HG02852 (cell line): ENCODE results near the gene PPFIA2.

Experiments
- ATAC-seq: cut with Tn5 transposase; IDR thresholded peaks from one replicate; pipeline ENCODE4 v1.9.1; 2021; ENCODE audit warnings: mild to moderate bottlenecking, moderate library complexity; ENCODE audit not compliant: unreplicated experiment

The PPFIA2 gene

DNA sequence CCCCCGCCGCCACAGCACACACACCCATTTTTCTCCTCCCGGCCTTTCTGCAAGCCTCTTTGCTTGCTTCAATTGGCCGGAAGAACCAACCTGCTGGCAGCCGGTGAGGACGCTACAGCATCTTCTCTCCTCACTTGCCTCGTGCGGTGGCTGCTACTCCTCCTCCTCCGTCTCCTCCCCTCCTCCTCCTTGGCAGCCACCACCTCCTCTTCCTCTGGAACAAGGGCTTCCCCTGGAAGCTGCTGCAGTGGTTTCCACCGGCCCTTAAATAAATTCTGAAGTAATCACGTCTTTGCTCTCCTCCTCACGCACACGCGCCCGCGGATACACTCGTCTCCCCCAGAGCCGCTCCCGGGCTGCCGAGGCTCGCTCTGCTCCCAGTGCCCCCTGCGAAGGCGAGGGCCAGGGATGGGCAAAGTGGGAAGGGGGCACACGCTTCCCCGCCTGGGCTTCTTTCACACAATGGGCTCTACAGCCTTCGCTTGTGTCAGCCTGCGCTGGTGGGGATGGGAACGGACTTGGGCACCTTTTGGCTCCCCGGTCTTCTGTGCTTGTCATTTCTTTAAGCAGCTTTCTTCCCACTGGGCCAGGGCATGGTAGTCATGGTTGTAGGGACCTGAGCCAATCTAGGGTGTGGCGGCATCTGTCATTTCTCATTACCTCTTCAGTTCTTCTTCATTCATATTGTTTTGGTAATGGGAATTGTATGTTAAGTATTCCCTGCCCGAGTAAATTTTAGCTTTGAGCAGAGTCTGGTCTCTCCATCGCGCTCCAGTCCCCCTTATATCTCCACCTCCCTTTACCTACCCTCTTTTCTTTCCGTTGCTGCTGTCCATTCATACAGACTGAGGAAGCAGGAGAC lies at the start of gene PPFIA2:
Gene PPFIA2, minus strand, starts transcription at position 161 of the 862 bp plus-strand sequence.
- no peak for ATAC-seq

DNA sequence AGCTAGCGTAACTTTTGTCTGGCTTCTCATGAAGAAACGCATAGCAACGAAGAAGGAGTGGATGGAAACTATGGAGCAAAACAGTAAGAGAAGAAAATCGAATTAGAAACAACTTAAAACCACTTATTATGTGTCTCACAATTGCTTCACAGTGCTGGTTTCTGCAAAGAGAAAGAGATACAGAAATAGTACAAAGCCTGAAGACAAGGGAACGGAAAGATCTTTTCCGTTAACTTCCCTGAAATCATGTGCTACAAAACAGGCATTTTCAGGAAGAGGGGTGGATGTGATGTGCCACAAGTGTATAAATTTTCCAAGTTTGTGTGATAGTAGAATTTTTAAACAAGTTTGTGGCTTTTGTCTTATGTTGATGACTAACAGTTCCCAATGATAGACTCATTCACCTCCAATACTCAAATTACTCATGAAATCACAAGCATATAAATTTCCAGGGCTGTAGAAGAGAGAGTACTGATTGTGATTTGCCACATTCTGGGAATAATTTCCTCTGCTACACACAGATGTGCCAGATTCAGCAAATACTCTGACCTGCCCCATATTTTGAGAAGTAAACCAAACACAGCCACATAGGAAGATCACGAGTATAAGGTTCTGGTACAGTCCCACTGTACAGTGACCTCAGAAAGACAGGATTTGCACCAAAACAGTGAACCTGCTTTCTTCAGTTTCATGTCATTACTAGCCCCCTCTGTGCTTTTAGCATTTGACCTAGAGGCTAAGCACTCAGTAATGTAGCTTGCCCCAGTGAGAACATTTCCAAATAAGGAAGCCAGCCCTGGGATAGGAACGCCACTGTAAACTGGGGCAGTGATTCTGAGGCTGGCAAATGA lies 41.4 kb upstream of the PPFIA2 start:
- no peak for ATAC-seq

DNA sequence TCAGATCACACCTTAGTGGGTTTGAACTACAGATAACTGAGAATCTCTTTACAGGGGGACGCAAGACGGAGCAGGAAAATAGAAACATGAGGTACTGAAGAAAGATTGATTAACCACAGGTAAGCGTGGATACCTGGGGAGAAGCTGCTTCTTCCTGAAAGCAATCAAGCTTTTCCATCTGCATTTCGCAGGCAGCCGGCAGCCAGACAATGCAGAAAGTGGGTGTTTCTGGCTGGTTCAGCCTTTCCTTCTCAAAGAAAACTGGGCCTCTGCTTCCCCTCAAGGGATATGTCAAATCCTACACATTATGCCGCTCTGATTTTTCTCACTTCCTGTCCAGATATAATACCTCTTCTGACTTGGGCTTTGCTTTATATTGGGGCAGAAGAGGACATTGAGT lies 39.1 kb upstream of the PPFIA2 start:
- ATAC-seq: no peak

DNA sequence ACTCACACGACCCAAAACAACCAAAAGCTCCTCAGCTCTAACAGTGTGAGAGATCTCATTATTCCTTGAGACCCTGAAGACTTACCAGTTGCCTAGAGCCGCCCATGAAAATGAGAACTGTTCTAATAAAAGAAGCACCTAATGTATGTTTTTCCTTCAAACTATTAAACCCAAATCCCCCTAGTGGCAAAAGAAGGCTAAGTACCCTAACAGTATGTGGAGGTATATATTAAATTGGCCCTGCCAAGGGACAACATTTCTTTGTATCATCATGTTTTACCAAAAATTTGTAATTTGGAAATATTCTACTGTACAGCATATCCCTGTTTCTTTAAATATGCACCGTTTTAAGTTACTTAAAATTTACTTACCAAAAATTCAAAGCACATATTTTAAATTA lies 38.0 kb upstream of the PPFIA2 start:
- ATAC-seq: no peak

DNA sequence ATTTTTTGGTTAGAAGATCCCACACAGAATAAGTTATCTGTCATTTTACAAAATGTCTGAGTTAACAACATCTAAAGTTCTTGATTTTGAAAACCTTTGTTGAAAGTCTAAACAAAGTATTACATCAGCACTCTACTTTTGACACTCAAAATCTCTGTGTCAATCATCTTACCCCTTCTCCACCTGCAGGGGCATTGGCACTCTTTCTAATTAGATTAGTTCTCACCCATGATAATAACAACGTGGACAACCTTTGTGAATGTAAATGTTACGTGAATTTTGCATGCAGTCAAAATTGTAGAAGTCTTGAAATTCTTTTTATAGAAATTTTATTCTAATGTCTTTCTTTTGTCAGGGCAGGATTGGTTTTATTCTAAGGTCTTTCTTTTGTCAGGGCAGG lies 33.5 kb upstream of the PPFIA2 start:
- no peak for ATAC-seq

DNA sequence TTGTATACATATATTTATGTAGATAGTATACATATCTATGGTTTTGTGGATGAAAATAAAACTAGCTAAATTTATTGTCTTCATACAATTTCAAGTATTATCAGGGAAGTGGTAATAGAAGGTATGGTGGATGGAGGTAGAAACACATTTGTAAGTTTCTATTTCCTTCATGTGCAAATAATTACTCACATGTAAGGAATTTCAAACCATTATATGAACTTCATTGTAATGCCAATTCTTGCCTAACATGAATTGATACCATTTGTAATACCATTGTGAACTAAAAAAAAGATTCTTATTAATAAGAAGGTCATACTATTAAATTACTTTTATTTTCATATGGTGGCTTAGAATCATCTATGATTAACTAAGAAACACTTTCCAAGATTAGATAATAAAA lies 20.1 kb upstream of the PPFIA2 start:
- ATAC-seq: no peak

DNA sequence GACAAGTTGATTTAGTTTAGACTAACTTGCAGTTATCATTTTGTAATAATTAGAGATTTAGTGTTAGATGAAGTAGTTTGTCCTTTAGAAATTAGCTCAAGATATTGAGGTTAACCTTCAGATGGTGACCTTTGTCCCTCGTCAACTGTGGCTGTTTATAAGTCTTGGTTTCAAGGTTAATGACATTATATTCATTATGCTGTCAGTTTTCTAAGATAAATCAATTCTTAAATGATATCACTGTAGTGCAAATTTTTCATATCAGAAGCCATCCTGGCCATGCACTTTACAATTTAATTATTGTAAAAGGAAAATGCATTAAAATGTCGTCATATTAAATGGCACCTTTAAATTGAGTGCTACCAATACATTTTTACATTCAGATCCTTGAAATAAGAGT lies 19.6 kb upstream of the PPFIA2 start:
- ATAC-seq: no peak

DNA sequence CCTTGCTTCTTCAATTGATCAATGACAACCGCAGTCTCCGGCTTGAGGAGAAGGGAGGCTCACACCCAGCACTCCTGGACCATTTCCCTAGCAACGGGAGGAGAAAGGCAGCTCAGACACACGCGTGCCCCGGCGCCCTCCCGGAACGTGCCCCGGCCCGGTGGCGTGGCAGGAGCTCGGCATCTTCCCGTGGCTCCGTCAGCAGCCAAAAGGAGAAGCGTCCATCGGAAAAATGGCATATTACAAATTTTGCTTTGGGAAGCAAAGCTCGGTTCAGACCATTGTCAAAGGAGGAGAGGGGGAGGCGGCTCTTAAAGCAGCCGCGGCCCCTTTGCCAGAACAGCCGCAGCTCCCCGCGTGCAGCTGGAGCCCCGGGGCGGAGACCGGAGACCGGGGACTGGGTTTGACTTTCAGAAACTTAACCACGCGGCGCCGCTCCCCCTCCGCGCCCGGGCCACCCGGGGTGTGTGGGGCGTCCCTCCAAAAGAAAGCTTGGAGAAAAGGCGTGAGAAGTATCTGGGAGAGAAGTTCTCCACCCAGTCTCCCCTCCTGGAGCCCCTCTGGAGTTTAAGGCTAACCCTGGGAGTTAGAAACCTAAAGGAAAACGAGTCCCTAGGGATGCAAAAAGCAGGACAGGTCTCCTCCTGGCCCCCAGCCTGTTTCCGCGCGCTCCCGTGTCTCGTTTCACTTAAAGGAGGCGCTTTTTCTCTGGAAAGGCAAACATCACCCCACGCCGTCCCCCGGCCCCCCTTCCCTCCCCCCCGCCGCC lies 545 bp downstream of the PPFIA2 start:
- ATAC-seq: no peak

DNA sequence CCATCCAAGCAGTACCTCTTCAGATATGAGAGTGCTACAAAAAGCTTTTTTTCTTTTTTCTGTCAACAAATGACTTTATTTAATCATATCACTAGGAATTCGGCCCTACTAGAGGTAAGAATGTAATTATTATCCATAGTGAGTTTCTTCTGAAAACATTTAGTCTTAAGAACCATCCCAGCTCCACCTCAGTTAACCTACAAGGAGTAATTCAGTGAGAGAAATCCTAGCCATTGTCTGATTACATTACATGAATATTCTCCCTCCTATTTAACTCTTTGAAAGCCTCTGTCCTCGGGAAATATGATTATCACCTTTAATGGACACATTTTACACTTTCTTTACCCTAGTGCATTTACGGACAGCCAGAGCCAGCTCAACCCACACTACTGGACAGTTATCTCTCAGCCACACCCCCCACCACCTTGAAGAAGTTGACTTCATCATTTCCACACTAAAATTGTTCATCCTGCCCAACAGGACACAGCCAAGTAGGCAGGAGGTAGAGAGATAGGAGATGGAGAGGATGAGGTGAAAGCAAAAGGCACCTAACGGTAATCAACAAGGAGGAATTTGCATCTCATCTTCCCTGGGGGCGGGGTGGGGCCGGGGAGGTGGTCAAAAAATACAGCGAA lies 1.3 kb downstream of the PPFIA2 start:
- ATAC-seq: no peak

DNA sequence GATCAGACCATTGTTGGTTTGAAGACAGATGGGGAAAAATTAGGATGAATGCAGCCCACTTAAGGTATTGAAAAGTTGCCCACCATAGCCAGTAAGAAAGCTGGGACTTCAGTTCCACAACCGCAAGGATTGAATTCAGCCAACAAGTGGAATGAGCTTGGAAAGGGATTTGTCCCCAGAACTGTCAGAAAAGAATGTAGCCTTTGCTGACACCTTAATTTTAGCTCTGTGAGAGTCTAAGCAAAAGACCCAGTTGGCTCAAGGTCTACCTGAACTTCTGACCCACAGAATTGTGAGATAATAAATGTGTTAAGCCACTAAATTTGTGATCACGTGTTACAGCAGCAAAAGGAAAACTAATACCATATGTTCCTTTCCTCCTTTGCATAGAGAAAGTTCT lies 29.4 kb downstream of the PPFIA2 start:
- ATAC-seq: no peak

DNA sequence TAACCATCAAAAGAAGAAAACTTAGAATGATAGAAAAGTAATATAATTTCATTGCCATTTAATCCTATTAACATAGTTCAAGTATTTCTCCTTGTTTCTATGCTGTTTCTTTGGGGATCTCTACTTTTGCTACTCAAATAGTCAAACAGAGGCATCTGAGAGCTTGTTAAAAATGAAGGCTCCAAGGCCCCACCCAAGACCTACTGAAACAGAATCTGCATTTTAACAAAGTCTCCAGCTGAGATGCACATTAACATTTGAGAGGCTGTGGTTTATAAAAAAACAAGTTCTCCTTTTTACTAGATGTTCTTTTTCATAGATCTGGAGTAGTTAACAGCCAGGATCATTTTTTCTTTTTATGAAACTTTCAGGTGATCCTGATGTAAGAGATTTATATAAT lies 31.8 kb downstream of the PPFIA2 start:
- no peak for ATAC-seq

DNA sequence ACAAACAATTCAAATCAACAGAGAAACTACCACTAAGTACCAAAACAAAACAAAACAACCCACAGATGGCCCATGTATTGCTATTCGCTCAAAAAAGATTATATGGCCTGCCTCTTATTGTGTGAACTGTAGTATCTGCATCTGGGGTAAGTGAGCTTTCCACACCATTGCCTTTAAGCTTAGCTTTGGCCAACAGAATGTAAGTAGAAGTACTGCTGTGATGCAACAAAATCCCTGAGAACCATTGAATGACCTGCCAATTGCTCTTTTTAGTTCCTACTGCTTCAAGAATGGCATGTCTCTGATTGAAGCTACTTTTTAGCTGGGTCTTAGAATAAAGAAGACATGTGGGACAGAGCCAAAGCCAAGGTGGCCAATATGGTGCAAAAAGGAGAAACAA lies 32.5 kb downstream of the PPFIA2 start:
- ATAC-seq: no peak

DNA sequence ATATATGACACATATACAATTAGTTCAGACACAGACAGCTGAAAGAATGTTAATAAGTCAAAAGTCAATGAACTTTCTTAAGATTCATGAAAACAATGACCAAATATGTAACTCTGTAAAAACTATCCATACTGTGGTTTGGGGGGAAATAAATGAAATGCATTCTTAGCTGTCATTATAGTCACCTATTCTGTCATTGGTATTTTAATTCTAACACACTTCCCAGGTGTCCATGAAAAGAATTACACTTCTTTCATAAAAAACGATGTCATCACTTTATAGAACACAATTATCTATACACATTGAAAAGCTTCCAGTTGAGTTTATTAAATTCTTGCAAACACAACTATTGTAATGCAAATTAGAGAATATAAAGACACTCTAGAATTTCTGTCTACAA lies 35.8 kb downstream of the PPFIA2 start:
- ATAC-seq: no peak

DNA sequence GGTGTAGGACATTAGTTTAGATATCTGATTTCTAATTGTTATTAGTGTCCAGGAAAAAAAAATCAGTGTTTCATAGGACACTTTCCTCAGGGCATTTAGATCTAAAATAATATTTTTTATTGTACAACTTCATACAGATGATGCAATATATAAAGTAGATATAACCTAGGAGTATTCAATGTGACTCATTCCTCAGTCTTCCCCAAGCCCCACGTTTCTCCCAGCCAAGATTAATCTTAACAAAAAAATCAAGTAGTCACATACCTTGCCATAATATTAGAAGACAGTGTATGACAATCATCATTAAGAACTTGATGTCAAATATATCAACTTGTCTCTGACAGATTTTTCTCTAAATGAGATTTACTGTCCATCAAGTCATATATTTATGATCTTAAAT lies 37.1 kb downstream of the PPFIA2 start:
- no peak for ATAC-seq

DNA sequence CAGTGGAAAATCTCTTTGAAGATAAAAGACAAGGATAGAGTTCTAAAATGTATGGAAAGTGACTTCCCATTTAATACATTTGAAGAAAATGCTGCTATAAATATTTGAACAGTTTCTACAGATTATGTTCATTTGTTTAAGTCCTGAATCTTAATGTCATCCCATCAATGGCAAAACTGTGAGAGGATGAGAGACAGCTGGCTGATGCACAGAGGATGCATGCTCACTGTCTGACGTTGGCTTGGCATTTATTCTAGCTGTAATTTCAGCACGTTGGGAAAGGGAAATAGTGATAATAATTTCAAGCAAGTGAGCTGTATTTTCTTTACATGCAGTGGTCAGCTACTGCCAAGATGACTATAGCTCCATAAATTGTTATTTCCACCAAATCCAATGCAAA lies 40.5 kb downstream of the PPFIA2 start:
- no peak for ATAC-seq

DNA sequence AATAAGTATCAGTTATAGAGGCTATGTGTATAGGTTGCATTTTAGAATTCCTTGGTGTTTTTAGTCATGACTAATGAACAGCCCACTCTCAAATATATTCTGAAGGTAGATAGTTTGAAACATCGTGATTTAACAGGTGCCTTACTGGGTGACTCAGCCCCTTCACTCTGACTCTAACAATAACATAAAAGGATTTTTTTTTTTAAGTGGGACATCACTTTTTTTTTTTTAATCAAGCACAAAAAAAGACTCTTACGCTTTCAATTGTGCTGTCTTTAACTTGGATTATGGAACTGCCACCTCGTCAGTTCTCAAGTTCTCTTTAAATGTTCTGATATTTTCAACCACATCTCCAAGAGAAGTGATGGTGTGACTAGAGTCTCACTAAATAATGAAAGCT lies 46.6 kb downstream of the PPFIA2 start:
- ATAC-seq: no peak

DNA sequence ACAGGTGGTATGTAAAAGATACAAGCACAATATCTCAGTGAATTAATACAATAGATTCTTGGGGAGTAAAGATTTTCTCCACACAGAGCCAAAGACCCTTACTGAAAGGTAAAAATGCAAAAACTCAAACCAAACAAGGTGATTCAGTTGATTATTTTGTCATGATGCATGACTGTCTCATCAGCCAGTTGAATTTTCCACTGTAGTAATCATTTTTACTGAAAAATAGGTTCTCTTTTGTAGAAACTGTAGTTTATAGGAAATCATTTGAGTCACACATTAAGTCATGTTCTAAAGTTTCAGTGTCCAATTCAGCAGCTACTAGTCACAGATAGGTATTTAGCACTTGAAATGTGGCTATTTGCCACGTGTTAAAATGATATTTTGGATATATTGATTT lies 53.6 kb downstream of the PPFIA2 start:
- no peak for ATAC-seq

DNA sequence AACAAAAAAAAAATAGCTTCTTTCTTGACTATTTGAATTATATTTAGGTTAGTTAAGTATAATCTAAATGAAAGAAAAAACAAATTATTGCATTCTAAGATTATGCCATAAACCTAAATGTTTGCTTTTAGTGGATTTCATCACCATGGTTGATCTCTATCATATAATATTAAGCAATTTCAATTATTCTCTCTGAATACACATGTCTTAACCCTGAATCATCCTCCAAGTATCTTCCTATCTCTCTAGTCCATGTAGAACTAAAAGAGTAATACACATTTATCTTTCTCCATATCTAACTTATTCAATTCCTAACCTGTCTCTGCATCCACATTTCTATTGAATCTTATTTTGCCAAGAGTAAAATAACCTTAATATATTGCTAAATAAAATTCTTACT lies 59.6 kb downstream of the PPFIA2 start:
- ATAC-seq: no peak

DNA sequence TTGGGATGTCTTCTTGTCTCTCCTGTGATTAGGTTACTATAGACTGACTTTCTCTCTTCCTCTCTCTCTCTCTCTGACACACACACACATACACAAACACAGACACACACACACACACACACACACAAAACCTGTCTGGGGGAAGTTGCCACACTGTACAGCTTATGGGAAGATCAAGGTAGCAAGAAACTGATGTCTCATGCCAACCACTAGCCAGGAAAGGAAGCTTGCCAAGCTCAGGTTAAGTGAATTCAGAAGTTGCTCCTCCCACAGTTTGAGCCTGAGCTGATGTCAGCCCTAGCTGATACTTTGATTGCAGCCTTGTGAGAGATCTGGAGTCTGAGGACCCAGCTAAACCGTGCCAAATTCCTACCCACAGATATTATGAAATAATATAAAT lies 67.1 kb downstream of the PPFIA2 start:
- no peak for ATAC-seq

DNA sequence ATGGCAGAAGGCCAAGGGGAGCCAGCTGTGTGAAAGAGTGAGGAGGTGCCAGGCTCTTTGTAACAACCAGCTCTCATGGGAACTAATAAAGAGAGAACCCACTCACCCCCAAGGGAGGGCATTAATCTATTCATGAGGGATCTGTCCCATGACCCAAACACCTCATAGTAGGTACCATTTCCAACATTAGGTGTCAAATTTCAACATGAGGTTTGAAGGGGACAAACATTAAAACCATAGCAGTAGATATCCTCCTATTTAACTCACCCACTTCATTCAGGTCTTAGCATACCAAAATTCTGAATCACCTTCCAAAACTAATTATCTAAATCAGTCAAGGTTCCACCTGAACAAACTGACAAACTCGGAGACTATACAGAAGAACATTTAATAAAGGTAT lies 75.3 kb downstream of the PPFIA2 start:
- ATAC-seq: no peak

DNA sequence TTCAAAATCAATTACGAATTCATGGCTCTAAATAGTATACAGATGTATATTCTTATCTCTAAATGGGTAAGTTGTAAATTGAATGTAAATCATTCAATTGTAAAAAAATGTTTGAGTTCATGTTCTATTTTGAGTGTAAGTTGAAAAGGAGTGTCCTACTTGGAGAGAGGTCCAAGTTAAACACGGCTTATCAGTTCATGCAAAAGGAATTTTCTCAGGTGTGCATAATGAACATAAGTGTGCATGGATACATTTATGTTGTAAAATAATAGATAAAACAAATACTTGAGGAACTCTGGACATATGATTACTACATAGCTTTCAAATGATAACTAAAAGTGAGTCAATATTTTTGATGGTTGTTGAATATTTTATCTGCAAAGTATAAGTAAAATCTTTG lies 79.5 kb downstream of the PPFIA2 start:
- ATAC-seq: no peak
